NCI-H1694 (cell line): Measurements from ENCODE around the gene THAP3.

ENCODE experiments used
- DNase-seq: peaks from one replicate; lab custom pipeline; 2025; lab: John Stamatoyannopoulos, UW

Gene THAP3

GRCh38 chr1:6673816-6674398, 49.2 kb downstream of the THAP3 start:
- DNase-seq, result no peak

DNA sequence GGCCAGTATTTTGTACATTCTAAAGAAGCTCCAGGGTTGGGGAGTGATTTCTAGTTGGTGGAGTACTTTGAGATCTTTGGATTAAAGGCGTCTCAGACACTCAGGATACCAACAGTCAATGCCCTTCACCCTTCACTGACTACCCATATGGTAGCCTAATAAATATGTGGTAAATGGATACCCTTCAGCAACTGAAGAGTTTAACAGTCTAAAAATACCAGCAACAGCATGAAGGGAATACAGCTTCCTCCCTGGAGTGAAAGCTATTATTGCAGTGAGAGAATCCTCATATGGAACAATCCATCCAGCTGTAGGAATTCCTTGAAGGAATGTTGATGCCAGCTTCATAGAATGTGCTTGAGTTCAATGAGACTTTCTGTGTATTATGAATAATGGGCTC, 50.1 kb downstream of the THAP3 start:
- DNase-seq, result no peak

- no peak for DNase-seq
Observed at GRCh38 chr1:6675941-6676340, 51.3 kb downstream of the THAP3 start.
